GM06990 (cell line): ENCODE results near the gene AMDHD1.

Experiments used
- DNase-seq: peaks from one replicate; pipeline ENCODE4 v3.0.0-alpha.2; 2011; ENCODE audit not compliant: insufficient read length; ENCODE audit errors: extremely low read depth
- H3K27me3 ChIP-seq: replicated peaks from 2 replicates; pipeline ENCODE4 v1.6.0; 2011; ENCODE audit warnings: low read length; ENCODE audit not compliant: control insufficient read depth, insufficient read depth
- H3K36me3 ChIP-seq: 2 replicates; pipeline ENCODE4 v1.5.1; 2011; ENCODE audit warnings: low read length; ENCODE audit not compliant: control insufficient read depth, insufficient read depth
- H3K4me3 ChIP-seq: replicated peaks from 2 replicates; pipeline ENCODE4 v1.5.1; 2011; ENCODE audit warnings: low read depth, mild to moderate bottlenecking, control low read depth, low read length
- CTCF ChIP-seq: IDR thresholded peaks from 2 replicates; pipeline ENCODE4 v1.5.1; 2011; ENCODE audit warnings: low read length, control low read depth, mild to moderate bottlenecking, inconsistent platforms; ENCODE audit not compliant: insufficient read depth, poor library complexity, severe bottlenecking

The AMDHD1 gene

GRCh38 chr12:95996034-95996658, 53.0 kb downstream of the AMDHD1 start, which contains the start of gene HAL:
TSS of gene HAL (minus strand) at chr12:95996344. CDS start at chr12:95995910, 434 bp downstream.
- Histone ChIP-seq H3K27me3 (no peaks in the 10 kb centered on the region; the same call in none of the 2 replicates), H3K36me3 (no peaks in the 10 kb centered on the region), H3K4me3 (no peak within 1 kb of the TSS)
- DNase-seq = no peak
- no peak for TF ChIP-seq CTCF

- DNase-seq = no peak
- no peaks in the 10 kb centered on the region; the same call in none of the 2 replicates for H3K27me3 ChIP-seq
- TF ChIP-seq CTCF = no peak
- no peaks in the 10 kb centered on the region for H3K36me3 ChIP-seq
- H3K4me3 ChIP-seq = no peak overlapping the region
These were observed 54.1 kb downstream of the AMDHD1 start for GRCh38 chr12:95997276-95997675.

- H3K36me3 ChIP-seq = no peaks in the 10 kb centered on the region
- H3K4me3 ChIP-seq = no peak overlapping the region
- no peak for DNase-seq
- TF ChIP-seq CTCF = no peak
- H3K27me3 ChIP-seq = no peaks in the 10 kb centered on the region; the same call in 1 of the 2 replicates
These were observed 54.9 kb downstream of the AMDHD1 start for GRCh38 chr12:95997911-95998510.

- Histone ChIP-seq H3K4me3 (no peak overlapping the region), H3K36me3 (no peaks in the 10 kb centered on the region), H3K27me3 (no peaks in the 10 kb centered on the region; the same call in 1 of the 2 replicates)
- DNase-seq = peak; percentile 16
- TF ChIP-seq CTCF = peak; percentile 73
These were observed 55.6 kb downstream of the AMDHD1 start for GRCh38 chr12:95998611-95999286.

GRCh38 chr12:95999484-95999883, 56.4 kb downstream of the AMDHD1 start:
- no peak for DNase-seq
- H3K4me3 ChIP-seq = no peak overlapping the region
- peaks cover 1% of the 10 kb centered on the region for H3K36me3 ChIP-seq
- H3K27me3 ChIP-seq = no peaks in the 10 kb centered on the region; the same call in 1 of the 2 replicates
- TF ChIP-seq CTCF = no peak
